Activated T-helper 17 cell treated with anti-CD3 and anti-CD28 coated beads, Interleukin-2, amount 50 U/mL, for 72 hours (primary cell): ENCODE data around the gene GTF2F2. TPM values are rescaled to one million over a fixed set of nuclear protein-coding genes. Genes with fewer than 3 reads are reported as not detected.

Experiments used
- ATAC-seq: fragments of 150-1000 bp; cut with Tn5 transposase; replicated peaks from 2 replicates; pipeline ENCODE4 v1.10.0; 2021; ENCODE audit warnings: mild to moderate bottlenecking, moderate library complexity
- H3K27ac Mint-ChIP-seq: one replicate; pipeline ENCODE4 v1.8.0; 2022; ENCODE audit warnings: mixed read lengths
- H3K27me3 Mint-ChIP-seq: one replicate; pipeline ENCODE4 v1.8.0; 2022; ENCODE audit warnings: mixed read lengths
- H3K36me3 Mint-ChIP-seq: one replicate; pipeline ENCODE4 v1.8.0; 2022; ENCODE audit warnings: low read depth, mild to moderate bottlenecking, mixed read lengths
- H3K4me1 Mint-ChIP-seq: one replicate; pipeline ENCODE4 v1.8.0; 2022; ENCODE audit warnings: mixed read lengths
- H3K4me3 Mint-ChIP-seq: one replicate; pipeline ENCODE4 v1.8.0; 2022; ENCODE audit warnings: mild to moderate bottlenecking, mixed read lengths
- H3K9me3 Mint-ChIP-seq: one replicate; pipeline ENCODE4 v1.8.0; 2022; ENCODE audit warnings: mixed read lengths
- total RNA-seq, 2 donors: library from RNA; stranded (reverse); gene quantifications; one replicate each; pipeline ENCODE4 v1.2.3, GENCODE V29; 2022

Gene GTF2F2
- total RNA-seq, 2 donors from 2014 or later, result 12.5 to 25.0 TPM

DNA sequence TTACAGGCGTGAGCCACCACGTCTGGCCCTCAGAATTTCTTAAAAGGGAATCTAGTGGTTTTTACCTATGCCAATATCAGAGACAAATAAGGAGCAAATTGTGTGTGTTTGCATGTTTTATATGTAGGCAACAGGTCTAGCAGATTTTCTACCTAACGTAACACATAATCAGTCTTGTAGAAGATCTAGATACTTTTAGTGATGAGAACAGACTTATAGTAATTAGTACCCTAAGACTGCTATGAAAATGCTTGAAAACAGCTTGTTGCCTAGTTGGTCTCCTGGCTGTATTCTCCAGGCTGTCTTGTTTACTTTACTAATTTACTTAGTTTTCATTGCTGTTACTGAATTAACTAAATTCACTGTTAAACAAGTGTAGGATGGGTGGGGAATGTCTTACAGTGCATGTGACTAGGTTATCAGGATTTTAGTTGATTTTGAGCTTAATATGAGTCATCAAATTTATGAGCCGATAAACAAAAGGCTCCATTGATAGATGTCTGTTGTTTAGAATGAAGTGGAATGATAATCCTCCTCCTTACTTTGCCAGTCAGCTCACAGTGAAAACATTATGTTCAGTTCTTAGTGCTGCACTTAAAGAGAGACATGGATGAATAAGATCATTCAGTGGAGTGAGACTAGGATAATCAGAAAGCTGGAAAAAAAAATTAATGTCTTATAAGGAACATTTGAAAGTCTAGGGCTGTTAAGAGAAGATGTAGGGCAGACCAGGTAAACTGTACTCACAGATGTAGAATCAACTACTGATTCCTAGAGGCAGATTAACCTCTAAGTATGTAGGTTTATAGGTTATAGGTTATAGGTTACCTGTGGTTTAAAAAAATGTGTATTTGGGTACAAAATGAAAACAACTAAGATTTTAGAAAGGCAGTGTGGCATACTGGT, 22.4 kb downstream of the GTF2F2 start:
- no peak overlapping the region for H3K4me3 Mint-ChIP-seq
- no peak for ATAC-seq
- peaks cover 12% of the 10 kb centered on the region for H3K4me1 Mint-ChIP-seq
- no peaks in the 10 kb centered on the region for H3K9me3 Mint-ChIP-seq
- no peak overlapping the region for H3K27ac Mint-ChIP-seq
- H3K36me3 Mint-ChIP-seq, result peaks cover 26% of the 10 kb centered on the region
- H3K27me3 Mint-ChIP-seq, result no peaks in the 10 kb centered on the region

DNA sequence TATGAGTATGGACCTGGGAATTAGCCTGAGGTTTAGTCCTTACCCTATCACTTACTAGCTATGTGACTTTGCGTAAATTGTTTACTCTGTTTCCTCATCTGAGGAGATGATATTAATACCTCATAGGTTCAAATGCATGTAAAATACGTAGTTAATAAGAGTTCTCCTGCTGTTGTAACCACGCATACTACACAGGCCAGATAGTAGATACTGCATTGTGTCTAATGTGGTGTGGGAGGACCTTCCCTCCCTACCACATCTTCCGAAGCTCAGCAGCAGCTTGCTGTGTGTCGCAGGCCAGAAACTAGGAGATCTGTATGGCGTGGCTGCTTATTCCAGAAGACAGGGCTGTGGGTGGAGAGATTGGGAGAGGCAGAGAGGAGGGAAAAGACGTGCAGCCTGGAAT, 23.0 kb downstream of the GTF2F2 start:
- Mint-ChIP-seq H3K27ac (no peak overlapping the region), H3K4me3 (no peak overlapping the region), H3K9me3 (no peaks in the 10 kb centered on the region), H3K4me1 (peaks cover 12% of the 10 kb centered on the region), H3K27me3 (no peaks in the 10 kb centered on the region), H3K36me3 (peaks cover 20% of the 10 kb centered on the region)
- no peak for ATAC-seq

- no peaks in the 10 kb centered on the region for H3K9me3 Mint-ChIP-seq
- no peak overlapping the region for H3K27ac Mint-ChIP-seq
- no peak overlapping the region for H3K4me3 Mint-ChIP-seq
- H3K27me3 Mint-ChIP-seq, result no peaks in the 10 kb centered on the region
- no peak for ATAC-seq
- peaks cover 40% of the 10 kb centered on the region for H3K36me3 Mint-ChIP-seq
- peaks cover 11% of the 10 kb centered on the region for H3K4me1 Mint-ChIP-seq
These were observed 29.7 kb downstream of the GTF2F2 start for GRCh38 chr13:45149964-45150363.

DNA sequence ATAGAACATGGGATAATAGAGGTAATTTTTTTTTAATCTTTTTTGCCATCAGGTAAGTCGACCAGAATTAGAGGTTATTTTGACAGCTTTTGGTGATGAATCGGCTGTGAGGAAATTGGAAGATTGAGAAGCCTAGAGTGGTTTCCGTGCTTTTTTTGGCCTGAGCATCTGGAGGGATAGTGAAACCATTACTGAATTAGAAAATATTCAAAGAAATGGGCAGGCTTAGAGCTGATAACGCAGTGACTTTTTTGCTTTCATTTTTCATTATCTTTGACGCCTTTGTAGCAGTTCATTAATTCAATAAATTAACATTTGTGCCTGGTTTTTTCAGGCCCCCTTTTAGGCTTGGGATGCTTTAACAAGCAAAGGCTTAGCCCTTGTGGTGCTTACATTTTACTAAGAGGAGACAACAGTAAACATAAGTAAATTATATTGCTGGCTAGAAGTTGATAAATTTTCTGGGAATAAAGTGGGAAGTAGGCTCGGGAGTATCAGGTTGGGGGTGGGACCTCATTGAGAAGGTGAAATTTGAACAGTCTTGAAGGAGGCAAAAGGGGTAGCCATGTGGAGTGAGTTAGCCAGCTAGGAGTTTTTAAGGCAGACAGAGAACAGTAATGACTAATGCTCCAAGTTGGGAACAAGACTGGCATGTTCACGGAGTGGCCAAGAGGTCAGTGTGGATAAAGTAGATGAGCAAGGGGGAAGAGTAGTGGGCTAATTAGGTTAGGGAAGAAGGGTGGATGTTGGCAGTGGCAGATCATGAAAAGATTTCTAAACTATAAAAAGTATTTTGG, 36.5 kb downstream of the GTF2F2 start:
- H3K9me3 Mint-ChIP-seq, result peaks cover 4% of the 10 kb centered on the region
- no peak overlapping the region for H3K4me3 Mint-ChIP-seq
- H3K36me3 Mint-ChIP-seq, result peaks cover 86% of the 10 kb centered on the region
- H3K4me1 Mint-ChIP-seq, result peaks cover 8% of the 10 kb centered on the region
- ATAC-seq, result no peak
- peak overlapping the region; percentile 41 for H3K27ac Mint-ChIP-seq
- no peaks in the 10 kb centered on the region for H3K27me3 Mint-ChIP-seq

DNA sequence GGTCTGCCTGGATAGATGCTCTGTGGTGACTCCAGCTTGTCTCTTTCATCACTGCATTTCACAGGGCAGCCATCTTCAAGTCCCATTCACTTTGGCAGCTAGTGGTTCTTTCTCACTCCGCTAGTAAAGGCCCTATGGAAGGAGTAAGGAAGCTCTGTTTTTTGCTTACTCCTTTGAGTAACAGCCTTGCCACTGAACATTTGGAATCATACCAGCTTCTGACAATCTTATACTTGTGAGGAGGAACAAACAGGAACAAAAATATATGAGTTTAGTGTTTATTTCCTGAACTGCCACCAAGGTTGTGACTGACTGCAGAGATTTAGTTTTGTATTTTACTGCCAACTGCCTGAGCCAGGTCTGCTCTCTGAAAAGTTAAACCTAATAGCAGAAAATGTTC, 41.9 kb downstream of the GTF2F2 start:
- H3K4me3 Mint-ChIP-seq, result no peak overlapping the region
- peaks cover 4% of the 10 kb centered on the region for H3K9me3 Mint-ChIP-seq
- H3K4me1 Mint-ChIP-seq, result peaks cover 12% of the 10 kb centered on the region
- H3K27me3 Mint-ChIP-seq, result no peaks in the 10 kb centered on the region
- H3K27ac Mint-ChIP-seq, result no peak overlapping the region
- H3K36me3 Mint-ChIP-seq, result peaks cover 64% of the 10 kb centered on the region
- ATAC-seq, result no peak

DNA sequence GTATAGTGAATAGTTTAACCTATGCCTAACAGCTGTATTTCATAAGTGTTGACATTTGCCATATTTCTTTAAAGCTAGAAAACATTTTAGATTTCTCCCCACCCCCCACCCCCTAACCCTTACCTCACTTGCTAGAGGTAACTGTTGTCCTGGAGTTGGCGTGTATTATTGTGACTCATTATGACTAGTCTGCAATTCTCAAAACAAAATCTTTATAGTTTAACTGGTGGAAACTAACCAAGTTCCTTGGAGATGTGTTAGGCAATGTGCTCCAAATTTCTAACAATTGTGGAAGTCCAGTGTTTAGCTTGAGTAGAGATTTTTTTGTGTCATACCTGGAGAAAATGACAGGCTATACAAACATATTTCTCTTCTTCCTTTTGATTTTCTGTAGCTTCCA, 42.5 kb downstream of the GTF2F2 start:
- peak; percentile 77 for ATAC-seq
- no peaks in the 10 kb centered on the region for H3K27me3 Mint-ChIP-seq
- peaks cover 62% of the 10 kb centered on the region for H3K36me3 Mint-ChIP-seq
- peaks cover 4% of the 10 kb centered on the region for H3K9me3 Mint-ChIP-seq
- H3K27ac Mint-ChIP-seq, result peak overlapping the region; percentile 22
- no peak overlapping the region for H3K4me3 Mint-ChIP-seq
- H3K4me1 Mint-ChIP-seq, result peaks cover 12% of the 10 kb centered on the region

DNA sequence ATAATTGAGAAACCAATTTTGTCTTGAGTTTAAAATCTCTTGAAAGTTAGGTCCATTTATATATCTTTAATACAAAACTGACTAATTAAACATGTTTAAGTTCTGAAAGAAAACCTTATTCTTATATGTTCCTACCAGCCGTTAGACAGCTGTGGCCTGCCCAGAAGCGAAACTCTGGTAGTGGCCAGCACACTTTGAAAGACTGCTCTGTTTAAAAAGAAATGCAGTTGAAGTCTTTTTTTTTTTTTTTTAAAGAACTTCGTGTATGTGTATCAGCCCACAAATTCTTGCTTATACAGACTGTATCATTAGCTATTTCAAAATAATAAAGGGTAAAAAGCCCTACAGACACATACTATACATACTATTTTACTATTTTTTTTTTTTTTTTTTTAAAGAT, 46.5 kb downstream of the GTF2F2 start:
- peaks cover 9% of the 10 kb centered on the region for H3K4me1 Mint-ChIP-seq
- no peak for ATAC-seq
- no peaks in the 10 kb centered on the region for H3K9me3 Mint-ChIP-seq
- no peak overlapping the region for H3K27ac Mint-ChIP-seq
- H3K27me3 Mint-ChIP-seq, result no peaks in the 10 kb centered on the region
- no peak overlapping the region for H3K4me3 Mint-ChIP-seq
- peaks cover 52% of the 10 kb centered on the region for H3K36me3 Mint-ChIP-seq

GRCh38 chr13:45167611-45168554, 47.6 kb downstream of the GTF2F2 start:
- Mint-ChIP-seq H3K27ac (peak overlapping the region; percentile 67), H3K4me1 (peaks cover 9% of the 10 kb centered on the region), H3K9me3 (no peaks in the 10 kb centered on the region), H3K36me3 (peaks cover 62% of the 10 kb centered on the region), H3K27me3 (no peaks in the 10 kb centered on the region), H3K4me3 (no peak overlapping the region)
- no peak for ATAC-seq

DNA sequence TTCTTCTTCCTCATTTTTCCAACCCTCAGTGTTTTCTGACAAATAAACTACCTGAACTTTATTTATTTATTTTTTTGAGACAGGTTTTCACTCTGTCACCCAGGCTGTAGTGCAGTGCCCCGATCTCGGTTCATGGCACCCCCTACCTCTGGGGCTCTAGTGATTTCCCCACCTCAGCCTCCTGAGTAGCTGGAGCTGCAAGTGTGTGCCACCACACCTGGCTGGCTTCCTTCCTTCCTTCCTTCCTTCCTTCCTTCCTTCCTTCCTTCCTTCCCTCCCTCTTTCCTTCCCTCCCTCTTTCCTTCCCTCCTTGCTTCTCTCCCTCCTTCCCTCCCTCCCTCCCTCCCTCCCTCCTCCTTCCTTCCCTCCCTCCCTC, 48.2 kb downstream of the GTF2F2 start:
- ATAC-seq, result no peak
- H3K4me3 Mint-ChIP-seq, result no peak overlapping the region
- no peaks in the 10 kb centered on the region for H3K9me3 Mint-ChIP-seq
- H3K27ac Mint-ChIP-seq, result peak overlapping the region; percentile 67
- H3K36me3 Mint-ChIP-seq, result peaks cover 69% of the 10 kb centered on the region
- H3K27me3 Mint-ChIP-seq, result no peaks in the 10 kb centered on the region
- H3K4me1 Mint-ChIP-seq, result peaks cover 9% of the 10 kb centered on the region

- Mint-ChIP-seq H3K4me1 (peaks cover 18% of the 10 kb centered on the region), H3K27ac (no peak overlapping the region), H3K27me3 (no peaks in the 10 kb centered on the region), H3K4me3 (no peak overlapping the region), H3K9me3 (no peaks in the 10 kb centered on the region), H3K36me3 (peaks cover 60% of the 10 kb centered on the region)
- no peak for ATAC-seq
These were observed 54.2 kb downstream of the GTF2F2 start for GRCh38 chr13:45174478-45174877.

- H3K9me3 Mint-ChIP-seq, result no peaks in the 10 kb centered on the region
- peaks cover 17% of the 10 kb centered on the region for H3K4me1 Mint-ChIP-seq
- no peaks in the 10 kb centered on the region for H3K27me3 Mint-ChIP-seq
- peak; percentile 56 for ATAC-seq
- peak overlapping the region; percentile 63 for H3K27ac Mint-ChIP-seq
- H3K36me3 Mint-ChIP-seq, result peaks cover 31% of the 10 kb centered on the region
- no peak overlapping the region for H3K4me3 Mint-ChIP-seq
These were observed 58.2 kb downstream of the GTF2F2 start for GRCh38 chr13:45178349-45179162.

DNA sequence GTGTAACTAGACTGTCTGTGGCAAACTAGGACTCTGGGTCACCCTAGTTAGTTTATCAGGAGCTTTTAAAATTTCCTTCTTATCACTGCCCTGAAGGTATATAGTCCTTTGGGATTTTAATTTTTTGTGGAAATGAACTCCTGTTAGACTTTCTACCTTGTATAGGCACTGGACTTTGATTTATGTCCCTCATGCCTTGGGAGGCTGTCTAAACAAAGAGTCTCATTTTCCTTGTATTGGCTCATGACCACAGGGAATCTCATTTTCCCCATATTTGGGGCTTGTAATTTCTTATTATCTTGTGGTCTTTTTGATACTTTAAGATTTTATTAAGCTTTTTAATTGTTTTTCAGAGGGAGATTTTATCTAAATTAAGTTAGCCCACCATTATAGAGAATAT, 59.1 kb downstream of the GTF2F2 start:
- Mint-ChIP-seq H3K27ac (no peak overlapping the region), H3K4me1 (peaks cover 17% of the 10 kb centered on the region), H3K36me3 (peaks cover 34% of the 10 kb centered on the region), H3K4me3 (no peak overlapping the region), H3K9me3 (no peaks in the 10 kb centered on the region), H3K27me3 (no peaks in the 10 kb centered on the region)
- no peak for ATAC-seq

DNA sequence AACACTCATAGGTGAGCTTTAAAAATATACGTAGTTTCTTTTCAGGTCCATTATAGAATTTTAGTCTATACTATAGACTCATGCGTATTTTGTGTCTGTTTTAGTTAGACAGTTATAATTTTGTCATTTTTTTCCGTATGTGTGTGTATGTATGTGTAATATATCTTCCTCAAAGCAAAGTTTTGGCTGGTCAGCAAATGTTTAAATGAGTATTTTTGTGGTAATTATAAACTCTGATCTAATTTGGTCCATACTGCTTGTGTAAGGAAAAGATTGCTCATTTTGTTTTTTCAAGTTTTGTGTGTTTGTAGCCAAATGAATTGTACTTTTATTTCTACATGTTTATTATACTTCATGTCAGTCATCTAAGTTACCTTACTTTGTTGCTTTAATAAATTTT, 60.0 kb downstream of the GTF2F2 start:
- peak; percentile 43 for ATAC-seq
- Mint-ChIP-seq H3K9me3 (no peaks in the 10 kb centered on the region), H3K27me3 (no peaks in the 10 kb centered on the region), H3K27ac (peak overlapping the region; percentile 78), H3K36me3 (peaks cover 33% of the 10 kb centered on the region), H3K4me3 (no peak overlapping the region), H3K4me1 (peaks cover 17% of the 10 kb centered on the region)
